SK-N-SH (cell line): ENCODE results near the gene CCNY. TPM values are rescaled to one million over a fixed set of nuclear protein-coding genes. Genes with fewer than 3 reads are reported as not detected.

Experiments used
- CTCF ChIA-PET: fragments of 300-600, 350-600 bp; formaldehyde crosslinking; extraction: SDS; loops from one replicate; lab custom pipeline; 2021; lab: Yijun Ruan, JAX
- POLR2A ChIA-PET: fragments of 350-600 bp; sonication (Branson Sonifier 250); formaldehyde crosslinking; extraction: SDS; loops from one replicate; lab custom pipeline; 2020; ENCODE audit warnings: antibody characterized with exemption, inconsistent platforms; lab: Yijun Ruan, JAX
- DNase-seq: peaks from one replicate; pipeline ENCODE4 v3.0.0; 2012
- H2AFZ ChIP-seq: fragments of 200-600 bp; sonication (generic); 2 replicates; pipeline ENCODE4 v1.8.1; 2016; ENCODE audit warnings: antibody characterized with exemption, mild to moderate bottlenecking, low read depth
- H3F3A ChIP-seq: fragments of 200-600 bp; sonication (generic); replicated peaks from 2 replicates; pipeline ENCODE3; 2016; ENCODE audit warnings: antibody characterized with exemption, mild to moderate bottlenecking; ENCODE audit not compliant: insufficient read depth
- H3K27ac ChIP-seq, 2 experiments: fragments of 200-500 bp in 1 of 2; fragments of 200-600 bp in 1 of 2; sonication (Bioruptor generic) in 1 of 2; sonication (generic), shearing (Covaris generic) in 1 of 2; 2 replicates each; pipeline versions ENCODE4 v1.5.1 to v1.6.1; 2014 to 2016; ENCODE audit warnings: low read depth in 2 of 2, inconsistent platforms in 1 of 2, low read length in 1 of 2, mild to moderate bottlenecking in 1 of 2, mixed read lengths in 1 of 2
- H3K27me3 ChIP-seq: fragments of 200-600 bp; sonication (generic), shearing (Covaris generic); 2 replicates; pipeline ENCODE4 v1.6.1; 2016; ENCODE audit warnings: mixed run types; ENCODE audit not compliant: insufficient read depth
- H3K36me3 ChIP-seq, 2 experiments: fragments of 200-500 bp in 1 of 2; fragments of 200-600 bp in 1 of 2; sonication (Bioruptor generic) in 1 of 2; sonication (generic) in 1 of 2; replicated peaks in 1 of 2; 2 replicates each; pipeline versions ENCODE3 to v1.5.1; 2014 to 2016; ENCODE audit warnings: low read length in 1 of 2, mild to moderate bottlenecking in 1 of 2; ENCODE audit not compliant: insufficient read depth in 2 of 2, control insufficient read depth in 1 of 2
- H3K4me1 ChIP-seq, 2 experiments: fragments of 200-500 bp in 1 of 2; fragments of 200-600 bp in 1 of 2; sonication (Bioruptor generic) in 1 of 2; sonication (generic), shearing (Covaris generic) in 1 of 2; 2 replicates each; pipeline versions ENCODE4 v1.5.1 to v1.6.1; 2014 to 2016; ENCODE audit warnings: low read depth in 1 of 2, low read length in 1 of 2, mixed run types in 1 of 2; ENCODE audit not compliant: insufficient read depth in 2 of 2, control insufficient read depth in 1 of 2
- H3K4me2 ChIP-seq: fragments of 200-600 bp; sonication (generic), shearing (Covaris generic); 2 replicates; pipeline ENCODE4 v1.6.1; 2017; ENCODE audit warnings: mixed run types
- H3K4me3 ChIP-seq, 2 experiments: fragments of 200-500 bp in 1 of 2; fragments of 200-600 bp in 1 of 2; sonication (Bioruptor generic) in 1 of 2; sonication (generic), shearing (Covaris generic) in 1 of 2; 2 replicates each; pipeline versions ENCODE4 v1.5.1 to v1.8.1; 2014 to 2016; ENCODE audit warnings: low read depth in 2 of 2, inconsistent platforms in 1 of 2, low read length in 1 of 2, mild to moderate bottlenecking in 1 of 2, mixed read lengths in 1 of 2, moderate library complexity in 1 of 2
- H3K79me2 ChIP-seq: fragments of 200-600 bp; sonication (generic); 2 replicates; pipeline ENCODE4 v1.8.1; 2017; ENCODE audit warnings: mild to moderate bottlenecking; ENCODE audit not compliant: insufficient read depth
- H3K9ac ChIP-seq: fragments of 200-600 bp; sonication (generic); 2 replicates; pipeline ENCODE4 v1.6.1; 2017; ENCODE audit warnings: mixed run types
- H3K9me2 ChIP-seq: fragments of 200-600 bp; sonication (generic); 2 replicates; pipeline ENCODE4 v1.6.1; 2017; ENCODE audit warnings: mixed run types
- H3K9me3 ChIP-seq: fragments of 200-600 bp; sonication (generic); 2 replicates; pipeline ENCODE4 v1.6.1; 2017; ENCODE audit warnings: mixed run types, mild to moderate bottlenecking, moderate library complexity
- H4K20me1 ChIP-seq: fragments of 200-600 bp; sonication (generic); 2 replicates; pipeline ENCODE4 v1.6.1; 2017; ENCODE audit warnings: mild to moderate bottlenecking, mixed run types; ENCODE audit not compliant: insufficient read depth
- ELF1 ChIP-seq: IDR thresholded peaks from 2 replicates; pipeline ENCODE4 v1.4.0; 2012
- EZH2phosphoT487 ChIP-seq: fragments of 200-600 bp; sonication (generic); IDR thresholded peaks from 2 replicates; pipeline ENCODE4 v1.6.1; 2017; ENCODE audit warnings: low read depth, mixed run types, mild to moderate bottlenecking, antibody characterized with exemption, moderate library complexity, borderline replicate concordance
- FOSL2 ChIP-seq: IDR thresholded peaks from 2 replicates; pipeline ENCODE4 v1.4.0; 2012; ENCODE audit warnings: low read depth, mild to moderate bottlenecking, moderate library complexity, borderline replicate concordance
- FOXJ3 ChIP-seq: sonication (generic); formaldehyde crosslinking; IDR thresholded peaks from 2 replicates; pipeline ENCODE4 v1.5.1; 2020; ENCODE audit warnings: mild to moderate bottlenecking, missing genetic modification reagents
- FOXM1 ChIP-seq: IDR thresholded peaks from 2 replicates; pipeline ENCODE4 v1.4.0; 2012; ENCODE audit warnings: low read depth, mild to moderate bottlenecking
- GATA2 ChIP-seq: sonication (generic); formaldehyde crosslinking; IDR thresholded peaks from 2 replicates; pipeline ENCODE4 v1.5.0; 2020; ENCODE audit warnings: mild to moderate bottlenecking, missing genetic modification reagents
- MAX ChIP-seq: IDR thresholded peaks from 2 replicates; pipeline ENCODE4 v1.4.0; 2012; ENCODE audit warnings: low read depth
- MEF2A ChIP-seq: IDR thresholded peaks from 2 replicates; pipeline ENCODE4 v1.4.0; 2012; ENCODE audit warnings: low read depth, borderline replicate concordance
- MXI1 ChIP-seq: IDR thresholded peaks from 2 replicates; pipeline ENCODE4 v1.6.1; 2012; ENCODE audit warnings: mild to moderate bottlenecking, low read depth, low read length, improper control_type of control experiment
- NFIC ChIP-seq: IDR thresholded peaks from 2 replicates; pipeline ENCODE4 v1.4.0; 2012; ENCODE audit warnings: borderline replicate concordance
- NRF1 ChIP-seq: IDR thresholded peaks from 2 replicates; pipeline ENCODE4 v1.6.1; 2012; ENCODE audit warnings: low read depth, mild to moderate bottlenecking, low read length
- PBX3 ChIP-seq: IDR thresholded peaks from 2 replicates; pipeline ENCODE4; 2012
- POLR2AphosphoS5 ChIP-seq: IDR thresholded peaks from 2 replicates; pipeline ENCODE4 v1.6.1; 2012; ENCODE audit warnings: low read depth, low read length
- RXRA ChIP-seq: IDR thresholded peaks from 2 replicates; pipeline ENCODE4 v1.4.0; 2012; ENCODE audit warnings: low read depth, mild to moderate bottlenecking, borderline replicate concordance
- SIN3A ChIP-seq: IDR thresholded peaks from 2 replicates; pipeline ENCODE4 v1.6.1; 2012; ENCODE audit warnings: low read depth, mild to moderate bottlenecking, low read length, moderate library complexity, borderline replicate concordance
- TAF1 ChIP-seq: IDR thresholded peaks from 2 replicates; pipeline ENCODE4 v1.6.1; 2012; ENCODE audit warnings: low read depth, mild to moderate bottlenecking, low read length, moderate library complexity, borderline replicate concordance
- TCF12 ChIP-seq: IDR thresholded peaks from 2 replicates; pipeline ENCODE4 v1.4.0; 2012
- USF2 ChIP-seq: fragments of 150-350 bp; IDR thresholded peaks from 2 replicates; pipeline ENCODE4 v1.6.1; 2017; ENCODE audit warnings: antibody characterized with exemption, low read length, low read depth, borderline replicate concordance
- YY1 ChIP-seq: IDR thresholded peaks from 2 replicates; pipeline ENCODE4 v1.4.0; 2012; ENCODE audit warnings: low read depth, mild to moderate bottlenecking
- WGBS: methylation state at CpG from one replicate; pipeline ENCODE4 v1.1.6; 2017; ENCODE audit warnings: low lambda C conversion rate; 5-methylcytosine and 5-hydroxymethylcytosine counted together
- polyA plus RNA-seq, 3 experiments: library from polyadenylated mRNA; depleted of rRNA; stranded (reverse); fragments of >200 nt; gene quantifications; 2 replicates each; pipeline ENCODE4 v1.2.3, GENCODE V29; 2012
- TF ChIP-seq, protein P1 (sequence below): IDR thresholded peaks from 2 replicates; pipeline ENCODE4 v1.6.1; 2012; ENCODE audit warnings: mild to moderate bottlenecking, low read depth, low read length, moderate library complexity

The CCNY gene
- polyA plus RNA-seq, 1 of the 3 experiments (the other 2 are of a cell fraction): 29.4 TPM

DNA sequence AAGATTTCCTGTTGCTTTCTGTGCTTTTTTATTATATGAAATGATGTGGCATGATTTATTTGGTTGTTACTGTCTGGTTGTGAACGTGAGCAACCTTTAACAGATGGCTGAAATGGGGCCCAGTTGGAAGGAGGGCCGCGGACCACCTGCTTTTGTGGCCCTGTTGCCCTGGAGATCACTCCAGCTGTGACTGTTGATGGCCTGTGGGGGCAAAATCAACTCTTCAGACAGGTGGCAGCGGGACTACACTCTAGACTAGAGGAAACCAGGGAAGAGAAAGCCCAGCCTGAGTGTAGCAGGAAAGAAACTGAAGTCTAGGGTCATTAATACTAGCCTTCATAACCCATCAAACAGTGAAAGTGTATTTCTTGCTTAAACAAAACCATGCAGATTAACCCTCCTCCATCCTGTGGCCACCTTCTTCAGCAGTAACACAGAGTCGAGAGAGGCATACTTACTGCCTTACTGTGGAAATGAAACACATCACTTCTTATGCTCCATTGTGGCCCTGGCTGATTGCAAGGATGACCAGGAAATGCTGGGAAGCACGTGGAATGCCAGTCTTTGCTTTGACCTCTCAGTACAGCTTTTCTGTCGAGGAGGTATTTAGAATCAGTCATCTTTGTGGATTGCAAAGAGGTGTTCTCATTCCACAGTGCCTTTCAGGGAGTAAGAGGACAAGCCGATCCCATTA, 80.5 kb downstream of the CCNY start:
- ChIA-PET POLR2A (no interaction called here), CTCF (interaction anchor here (1.3 kb wide), 1 partner anchor 86 kb away, joined by 3 read pairs; no protein-coding TSS in a partner anchor)
- Histone ChIP-seq H3K9me2 (no peaks in the 10 kb centered on the region), H3K4me1 (peaks cover 32 to 54% of the 10 kb centered on the region in 2 experiments; a peak in 3 of 4 replicates), H2AFZ (no peak overlapping the region), H3K9ac (no peak overlapping the region), H3K4me2 (no peak overlapping the region), H4K20me1 (peaks cover 58% of the 10 kb centered on the region), H3F3A (peaks cover 14% of the 10 kb centered on the region), H3K36me3 (no peaks in the 10 kb centered on the region), H3K27me3 (no peaks in the 10 kb centered on the region), H3K79me2 (peaks cover 93% of the 10 kb centered on the region), H3K27ac (no peak overlapping the region), H3K4me3 (no peak overlapping the region), H3K9me3 (no peaks in the 10 kb centered on the region)
- no peak for TF ChIP-seq ELF1
- TF ChIP-seq SIN3A: no peak
- TF ChIP-seq, protein P1, sequence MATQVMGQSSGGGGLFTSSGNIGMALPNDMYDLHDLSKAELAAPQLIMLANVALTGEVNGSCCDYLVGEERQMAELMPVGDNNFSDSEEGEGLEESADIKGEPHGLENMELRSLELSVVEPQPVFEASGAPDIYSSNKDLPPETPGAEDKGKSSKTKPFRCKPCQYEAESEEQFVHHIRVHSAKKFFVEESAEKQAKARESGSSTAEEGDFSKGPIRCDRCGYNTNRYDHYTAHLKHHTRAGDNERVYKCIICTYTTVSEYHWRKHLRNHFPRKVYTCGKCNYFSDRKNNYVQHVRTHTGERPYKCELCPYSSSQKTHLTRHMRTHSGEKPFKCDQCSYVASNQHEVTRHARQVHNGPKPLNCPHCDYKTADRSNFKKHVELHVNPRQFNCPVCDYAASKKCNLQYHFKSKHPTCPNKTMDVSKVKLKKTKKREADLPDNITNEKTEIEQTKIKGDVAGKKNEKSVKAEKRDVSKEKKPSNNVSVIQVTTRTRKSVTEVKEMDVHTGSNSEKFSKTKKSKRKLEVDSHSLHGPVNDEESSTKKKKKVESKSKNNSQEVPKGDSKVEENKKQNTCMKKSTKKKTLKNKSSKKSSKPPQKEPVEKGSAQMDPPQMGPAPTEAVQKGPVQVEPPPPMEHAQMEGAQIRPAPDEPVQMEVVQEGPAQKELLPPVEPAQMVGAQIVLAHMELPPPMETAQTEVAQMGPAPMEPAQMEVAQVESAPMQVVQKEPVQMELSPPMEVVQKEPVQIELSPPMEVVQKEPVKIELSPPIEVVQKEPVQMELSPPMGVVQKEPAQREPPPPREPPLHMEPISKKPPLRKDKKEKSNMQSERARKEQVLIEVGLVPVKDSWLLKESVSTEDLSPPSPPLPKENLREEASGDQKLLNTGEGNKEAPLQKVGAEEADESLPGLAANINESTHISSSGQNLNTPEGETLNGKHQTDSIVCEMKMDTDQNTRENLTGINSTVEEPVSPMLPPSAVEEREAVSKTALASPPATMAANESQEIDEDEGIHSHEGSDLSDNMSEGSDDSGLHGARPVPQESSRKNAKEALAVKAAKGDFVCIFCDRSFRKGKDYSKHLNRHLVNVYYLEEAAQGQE: no peak
- TF ChIP-seq FOSL2: no peak
- no peak for TF ChIP-seq MXI1
- no peak for TF ChIP-seq FOXM1
- TF ChIP-seq YY1: no peak
- TF ChIP-seq NRF1: no peak
- TF ChIP-seq FOXJ3 (CRISPR knock-in tag): no peak
- no peak for TF ChIP-seq GATA2
- no peak for TF ChIP-seq MAX
- TF ChIP-seq MEF2A: no peak
- TF ChIP-seq USF2: no peak
- no peak for TF ChIP-seq POLR2AphosphoS5
- TF ChIP-seq PBX3: no peak
- TF ChIP-seq TAF1: no peak
- no peak for TF ChIP-seq NFIC
- no peak for TF ChIP-seq EZH2phosphoT487
- TF ChIP-seq RXRA: no peak
- TF ChIP-seq TCF12: no peak
- WGBS: 87% methylated on average over 8 of the region's 8 CpGs
- DNase-seq: no peak
